Esophagus squamous epithelium (tissue), 4 donors: ENCODE data around the gene TMEM256.

Experiments used
- POLR2A ChIP-seq, 4 donors: fragments of 450-650 bp; IDR thresholded peaks; one replicate each; pipeline ENCODE4 v1.6.1; 2017; ENCODE audit warnings: antibody characterized with exemption in 4 of 4, mild to moderate bottlenecking in 4 of 4, moderate library complexity in 3 of 4
- TF ChIP-seq, protein P1 (sequence below), 6 experiments: fragments of 450-650 bp in 4 of 6; fragments of 200-600 bp in 2 of 6; sonication (generic) in 2 of 6; IDR thresholded peaks; one replicate each; pipeline ENCODE4 v1.5.1; 2016 to 2019; ENCODE audit warnings: antibody characterized with exemption in 6 of 6, mild to moderate bottlenecking in 4 of 6, moderate library complexity in 4 of 6

DNA sequence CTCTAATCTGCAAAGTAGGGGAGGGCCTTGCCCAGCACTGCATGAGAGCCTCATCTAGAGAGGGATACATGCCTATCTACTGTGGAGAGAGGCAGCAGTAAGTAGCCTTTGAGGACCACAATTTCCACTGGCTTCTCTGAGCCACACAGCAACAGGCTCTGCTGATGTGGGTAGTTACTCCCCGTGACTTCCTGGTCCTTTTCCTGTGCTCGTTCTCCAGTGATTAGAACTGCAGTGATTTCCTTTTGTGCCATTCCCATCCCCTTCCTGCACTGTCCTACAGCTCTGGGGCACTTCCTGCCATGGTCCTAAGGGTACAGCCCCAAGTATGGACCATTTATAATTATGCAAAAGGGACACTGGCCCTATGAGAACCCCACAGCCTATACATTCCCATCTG lies 12.6 kb downstream of the TMEM256 start:
- TF ChIP-seq, protein P1, sequence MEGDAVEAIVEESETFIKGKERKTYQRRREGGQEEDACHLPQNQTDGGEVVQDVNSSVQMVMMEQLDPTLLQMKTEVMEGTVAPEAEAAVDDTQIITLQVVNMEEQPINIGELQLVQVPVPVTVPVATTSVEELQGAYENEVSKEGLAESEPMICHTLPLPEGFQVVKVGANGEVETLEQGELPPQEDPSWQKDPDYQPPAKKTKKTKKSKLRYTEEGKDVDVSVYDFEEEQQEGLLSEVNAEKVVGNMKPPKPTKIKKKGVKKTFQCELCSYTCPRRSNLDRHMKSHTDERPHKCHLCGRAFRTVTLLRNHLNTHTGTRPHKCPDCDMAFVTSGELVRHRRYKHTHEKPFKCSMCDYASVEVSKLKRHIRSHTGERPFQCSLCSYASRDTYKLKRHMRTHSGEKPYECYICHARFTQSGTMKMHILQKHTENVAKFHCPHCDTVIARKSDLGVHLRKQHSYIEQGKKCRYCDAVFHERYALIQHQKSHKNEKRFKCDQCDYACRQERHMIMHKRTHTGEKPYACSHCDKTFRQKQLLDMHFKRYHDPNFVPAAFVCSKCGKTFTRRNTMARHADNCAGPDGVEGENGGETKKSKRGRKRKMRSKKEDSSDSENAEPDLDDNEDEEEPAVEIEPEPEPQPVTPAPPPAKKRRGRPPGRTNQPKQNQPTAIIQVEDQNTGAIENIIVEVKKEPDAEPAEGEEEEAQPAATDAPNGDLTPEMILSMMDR (IDR thresholded peaks at IDR 0.05) = no peak
- no peak for TF ChIP-seq POLR2A (IDR thresholded peaks at IDR 0.05)
